GM21528 (cell line): ENCODE measurements around the gene C19orf25.
"Not testable (repeated sequence)": the region's sequence is repeated elsewhere in the genome, so short reads cannot be mapped to it uniquely, and the experiment has no call there.

Experiments used
- ATAC-seq: cut with Tn5 transposase; IDR thresholded peaks from one replicate; pipeline ENCODE4 v1.9.1; 2021; ENCODE audit warnings: mild to moderate bottlenecking, moderate library complexity; ENCODE audit not compliant: unreplicated experiment, low FRiP score

The C19orf25 gene

GRCh38 chr19:1478934-1479707, at the start of gene C19orf25:
C19orf25 (minus strand) TSS chr19:1479215; CDS start chr19:1478903, 312 bp downstream.
- peak; percentile 74 for ATAC-seq

GRCh38 chr19:1527650-1528309, 48.8 kb upstream of the C19orf25 start:
- ATAC-seq, result no peak

GRCh38 chr19:1526979-1527649, 48.1 kb upstream of the C19orf25 start:
- ATAC-seq, result no peak

GRCh38 chr19:1526066-1526778, 47.2 kb upstream of the C19orf25 start:
- ATAC-seq, result no peak

GRCh38 chr19:1525343-1525742, 46.3 kb upstream of the C19orf25 start:
- no peak for ATAC-seq

GRCh38 chr19:1524972-1525325, 45.9 kb upstream of the C19orf25 start:
- no peak for ATAC-seq

- no peak for ATAC-seq
These were observed 45.4 kb upstream of the C19orf25 start for GRCh38 chr19:1524287-1524971.

- ATAC-seq, result no peak
These were observed 44.6 kb upstream of the C19orf25 start, which contains the start of gene PLK5 for GRCh38 chr19:1523412-1524286. PLK5 (plus strand) TSS chr19:1524077; CDS start chr19:1526997, 2,920 bp downstream.

GRCh38 chr19:1522838-1523237, 43.8 kb upstream of the C19orf25 start:
- ATAC-seq, result no peak

GRCh38 chr19:1522061-1522460, 43.0 kb upstream of the C19orf25 start:
- no peak for ATAC-seq

- no peak for ATAC-seq
These were observed 42.6 kb upstream of the C19orf25 start for GRCh38 chr19:1521636-1522035.

- ATAC-seq, result no peak
These were observed 41.3 kb upstream of the C19orf25 start for GRCh38 chr19:1520203-1520780.

- ATAC-seq, result not testable (repeated sequence)
These were observed 40.8 kb upstream of the C19orf25 start for GRCh38 chr19:1519802-1520201.

GRCh38 chr19:1518471-1518870, 39.5 kb upstream of the C19orf25 start:
- ATAC-seq, result no peak

GRCh38 chr19:1516395-1516753, 37.4 kb upstream of the C19orf25 start:
- no peak for ATAC-seq

GRCh38 chr19:1514986-1515721, 36.1 kb upstream of the C19orf25 start:
- ATAC-seq, result no peak

GRCh38 chr19:1514295-1514661, 35.3 kb upstream of the C19orf25 start:
- ATAC-seq, result no peak

GRCh38 chr19:1513499-1514294, 34.7 kb upstream of the C19orf25 start:
- no peak for ATAC-seq
